GM18507 (cell line): ENCODE results near the gene CLIC3.

ENCODE experiments used
- DNase-seq: peaks from one replicate; pipeline ENCODE4 v3.0.0; 2011; ENCODE audit warnings: low read depth; ENCODE audit not compliant: insufficient read length; ENCODE audit errors: extremely low spot score
- FAIRE-seq: peaks from 2 replicates; lab custom pipeline; 2011; peaks lifted over from hg19 to GRCh38; lab: Jason Lieb, UNC

The CLIC3 gene

GRCh38 chr9:137018761-137019559, 22.6 kb upstream of the CLIC3 start:
- no peak for DNase-seq
- no peak for FAIRE-seq

- DNase-seq = no peak
Measured at GRCh38 chr9:137017791-137018497, 21.6 kb upstream of the CLIC3 start.

GRCh38 chr9:137017071-137017470, 20.7 kb upstream of the CLIC3 start:
- FAIRE-seq (no peak), DNase-seq (no peak)

More at GRCh38 chr9:137017791-137018497, 21.6 kb upstream of the CLIC3 start:
- no peak for FAIRE-seq

GRCh38 chr9:137016436-137016835, 20.1 kb upstream of the CLIC3 start:
- DNase-seq (no peak), FAIRE-seq (no peak)

- no peak for DNase-seq
Measured at GRCh38 chr9:137015976-137016375, 19.6 kb upstream of the CLIC3 start.

GRCh38 chr9:137015540-137015930, 19.2 kb upstream of the CLIC3 start:
- DNase-seq (no peak), FAIRE-seq (no peak)

More at GRCh38 chr9:137015976-137016375, 19.6 kb upstream of the CLIC3 start:
- no peak for FAIRE-seq

- FAIRE-seq = no peak
- no peak for DNase-seq
Measured at GRCh38 chr9:137014776-137015539, 18.6 kb upstream of the CLIC3 start.

- no peak for FAIRE-seq
Measured at GRCh38 chr9:137014166-137014565, 17.8 kb upstream of the CLIC3 start.

GRCh38 chr9:137013571-137013940, 17.2 kb upstream of the CLIC3 start:
- FAIRE-seq = no peak
- no peak for DNase-seq

More at GRCh38 chr9:137014166-137014565, 17.8 kb upstream of the CLIC3 start:
- DNase-seq = no peak

GRCh38 chr9:137012694-137013570, 16.6 kb upstream of the CLIC3 start:
- FAIRE-seq (no peak), DNase-seq (no peak)

GRCh38 chr9:137011907-137012675, 15.7 kb upstream of the CLIC3 start:
- FAIRE-seq = no peak
- DNase-seq = no peak

- FAIRE-seq = no peak
Measured at GRCh38 chr9:137011156-137011555, 14.8 kb upstream of the CLIC3 start.

GRCh38 chr9:137009938-137010732, 13.8 kb upstream of the CLIC3 start:
- DNase-seq (no peak), FAIRE-seq (no peak)

More at GRCh38 chr9:137011156-137011555, 14.8 kb upstream of the CLIC3 start:
- no peak for DNase-seq

- FAIRE-seq = no peak
Measured at GRCh38 chr9:137009217-137009616, 12.8 kb upstream of the CLIC3 start.

GRCh38 chr9:137008312-137008711, 11.9 kb upstream of the CLIC3 start:
- no peak for DNase-seq
- FAIRE-seq = no peak

More at GRCh38 chr9:137009217-137009616, 12.8 kb upstream of the CLIC3 start:
- no peak for DNase-seq

GRCh38 chr9:137007816-137008270, 11.5 kb upstream of the CLIC3 start:
- no peak for FAIRE-seq
- DNase-seq = no peak

GRCh38 chr9:137007108-137007815, 10.9 kb upstream of the CLIC3 start:
- no peak for DNase-seq
- FAIRE-seq = no peak
